HG03354 (cell line): ENCODE data around the gene EFCAB6.

Experiments used
- ATAC-seq: cut with Tn5 transposase; IDR thresholded peaks from one replicate; pipeline ENCODE4 v1.9.1; 2021; ENCODE audit warnings: mild to moderate bottlenecking; ENCODE audit not compliant: unreplicated experiment, poor library complexity, severe bottlenecking

The EFCAB6 gene

DNA sequence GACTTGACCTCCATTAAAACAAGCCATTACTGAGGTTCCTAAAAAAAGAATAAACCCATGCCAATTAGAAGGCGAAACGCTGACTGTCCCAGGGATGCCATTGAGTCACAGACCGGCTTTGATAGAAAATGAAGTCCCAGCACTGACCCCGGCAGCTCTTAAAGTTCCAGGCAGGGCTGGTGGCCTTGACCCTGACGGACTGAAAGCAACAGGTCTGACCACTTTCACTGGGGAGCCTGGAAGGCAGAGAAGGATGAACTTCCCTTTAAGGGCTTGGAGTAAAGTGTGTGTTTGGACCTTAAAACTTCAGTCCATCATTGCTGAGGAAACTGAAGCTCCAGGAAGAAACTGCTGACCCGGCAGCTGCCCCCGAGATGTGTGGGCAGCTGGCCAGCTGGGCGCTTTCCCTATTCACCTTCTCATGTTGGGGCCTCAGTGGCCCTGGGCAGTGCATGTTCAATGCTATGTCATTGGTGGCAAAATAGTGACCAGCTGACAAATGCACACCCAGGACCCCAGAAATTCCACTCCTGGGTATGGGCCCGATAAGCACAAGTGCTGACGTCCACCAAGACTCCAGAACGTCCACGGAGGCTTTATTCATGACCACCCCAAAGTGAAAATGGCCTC lies 18.9 kb upstream of the EFCAB6 start:
- no peak for ATAC-seq

GRCh38 chr22:43829904-43830851 lies 18.1 kb upstream of the EFCAB6 start:
- ATAC-seq = no peak

DNA sequence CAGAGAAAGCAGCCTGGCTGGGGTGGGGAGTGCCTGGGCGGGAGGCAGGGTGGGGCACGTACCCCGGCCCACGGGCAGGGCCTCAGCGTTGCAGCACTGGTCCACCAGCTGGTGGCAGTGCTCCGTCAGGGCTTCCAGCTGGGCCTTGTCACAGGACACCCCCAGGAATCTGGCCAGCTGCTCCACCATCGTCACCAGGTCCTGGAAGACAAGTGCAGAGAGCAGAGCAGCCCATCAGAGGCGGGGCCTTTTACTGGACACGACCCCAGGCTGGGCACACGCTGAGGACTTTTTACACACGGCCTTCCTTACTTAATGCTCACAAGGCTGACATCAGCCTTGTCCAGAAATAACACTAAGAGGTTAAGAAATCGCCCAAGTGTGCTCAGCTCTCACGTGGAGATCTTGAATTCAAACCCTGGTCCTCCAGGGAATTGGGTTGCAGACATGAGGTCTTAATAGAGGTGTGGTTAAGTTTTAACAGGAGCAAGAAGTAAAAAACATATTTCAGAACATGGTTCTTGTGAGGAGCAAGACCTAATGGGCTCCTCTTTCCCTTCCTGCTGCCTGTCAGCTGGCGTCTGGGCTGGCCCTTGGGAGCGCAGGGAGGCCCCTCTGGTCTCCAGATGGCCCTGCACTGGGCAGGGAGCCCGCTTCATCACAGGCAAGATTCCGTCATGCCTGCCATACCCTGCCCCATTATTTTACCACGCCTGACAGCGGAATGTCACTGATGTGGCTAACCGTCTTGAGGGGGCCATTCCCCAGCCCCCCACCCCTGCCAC lies 17.1 kb upstream of the EFCAB6 start:
- no peak for ATAC-seq

DNA sequence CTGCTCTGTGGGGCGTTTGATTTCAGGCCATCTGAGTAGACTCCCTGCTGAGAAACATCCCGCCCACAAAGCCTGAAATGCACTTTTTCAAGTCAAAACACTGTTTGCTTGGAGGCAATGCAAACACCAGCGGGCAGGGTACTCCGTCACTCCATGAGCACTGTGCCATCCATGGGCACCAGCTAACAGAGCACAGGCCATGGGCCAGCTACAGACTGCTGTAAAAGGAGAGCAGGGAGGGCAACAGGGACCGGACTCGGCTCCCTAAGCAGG lies 16.6 kb upstream of the EFCAB6 start:
- no peak for ATAC-seq

DNA sequence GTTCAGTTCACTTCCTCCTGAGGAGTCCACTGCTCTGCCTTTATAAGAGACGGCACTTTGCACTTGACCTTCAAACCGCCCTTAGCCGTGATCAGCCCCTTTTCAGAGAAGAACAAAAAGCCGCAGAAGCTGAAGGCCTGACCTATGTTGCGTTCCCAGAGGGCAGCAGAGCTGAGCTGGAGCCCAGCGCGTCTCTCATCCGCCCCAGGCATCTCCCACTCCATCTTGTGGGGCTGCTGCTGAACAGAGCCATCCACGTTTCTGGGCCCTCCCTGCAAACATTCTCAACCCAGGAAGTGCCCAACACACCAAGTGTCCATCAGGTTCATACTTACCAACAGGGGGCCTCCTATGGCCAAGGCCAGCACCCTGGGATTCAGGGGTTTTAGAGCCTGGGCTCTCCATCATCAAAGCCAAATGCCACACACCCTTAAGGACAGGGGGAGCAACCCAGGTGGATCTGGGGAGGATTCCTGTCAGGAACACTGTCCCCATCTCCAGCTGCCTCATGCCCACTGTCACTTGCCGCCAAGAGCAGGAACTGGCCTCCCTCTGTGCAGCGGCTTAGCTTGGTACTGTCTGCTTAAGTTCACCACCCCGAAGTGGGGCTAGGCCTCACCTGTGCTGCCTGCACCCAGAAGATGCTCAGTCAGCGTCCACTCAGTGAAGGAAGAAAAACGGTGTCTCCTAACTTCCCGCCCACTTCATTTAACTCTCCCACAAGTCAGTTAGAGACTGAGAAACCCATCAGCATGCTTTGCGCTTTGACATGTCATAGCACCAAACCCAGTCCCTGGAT lies 16.0 kb upstream of the EFCAB6 start:
- no peak for ATAC-seq

DNA sequence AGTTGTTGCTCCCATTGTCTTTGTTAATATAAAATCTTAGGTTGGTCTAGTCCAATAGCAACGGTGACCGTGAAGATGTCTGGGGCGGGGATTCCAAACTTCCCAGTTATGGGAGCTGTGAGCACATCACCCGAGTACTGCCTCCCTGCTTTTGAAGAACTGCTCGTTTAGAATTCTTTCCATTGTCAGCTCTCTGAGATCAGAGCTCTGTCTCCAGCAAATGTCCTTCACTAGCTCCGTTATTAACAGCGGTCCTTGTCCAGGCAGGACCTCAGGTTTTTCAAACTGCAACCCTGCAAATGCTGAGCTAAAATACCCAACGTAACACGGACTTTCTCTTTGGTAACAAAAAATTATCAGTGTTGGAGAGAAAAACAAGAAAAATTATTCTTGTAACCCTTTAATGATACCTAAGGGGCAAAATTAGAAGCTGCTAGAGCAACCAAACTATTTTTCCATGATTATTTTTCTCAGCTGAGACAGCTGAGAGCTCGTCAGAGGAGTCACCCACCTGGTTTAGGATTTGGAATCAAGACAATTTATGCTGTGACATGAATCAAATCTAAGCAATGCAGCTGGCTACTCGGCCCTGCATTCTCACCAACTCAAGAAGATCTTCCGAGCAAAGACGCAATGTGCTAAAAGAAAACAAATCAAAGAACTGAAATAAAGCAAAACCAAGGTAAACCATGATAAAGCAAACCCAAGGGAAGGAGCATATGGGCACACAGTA lies 15.1 kb upstream of the EFCAB6 start:
- ATAC-seq = no peak

DNA sequence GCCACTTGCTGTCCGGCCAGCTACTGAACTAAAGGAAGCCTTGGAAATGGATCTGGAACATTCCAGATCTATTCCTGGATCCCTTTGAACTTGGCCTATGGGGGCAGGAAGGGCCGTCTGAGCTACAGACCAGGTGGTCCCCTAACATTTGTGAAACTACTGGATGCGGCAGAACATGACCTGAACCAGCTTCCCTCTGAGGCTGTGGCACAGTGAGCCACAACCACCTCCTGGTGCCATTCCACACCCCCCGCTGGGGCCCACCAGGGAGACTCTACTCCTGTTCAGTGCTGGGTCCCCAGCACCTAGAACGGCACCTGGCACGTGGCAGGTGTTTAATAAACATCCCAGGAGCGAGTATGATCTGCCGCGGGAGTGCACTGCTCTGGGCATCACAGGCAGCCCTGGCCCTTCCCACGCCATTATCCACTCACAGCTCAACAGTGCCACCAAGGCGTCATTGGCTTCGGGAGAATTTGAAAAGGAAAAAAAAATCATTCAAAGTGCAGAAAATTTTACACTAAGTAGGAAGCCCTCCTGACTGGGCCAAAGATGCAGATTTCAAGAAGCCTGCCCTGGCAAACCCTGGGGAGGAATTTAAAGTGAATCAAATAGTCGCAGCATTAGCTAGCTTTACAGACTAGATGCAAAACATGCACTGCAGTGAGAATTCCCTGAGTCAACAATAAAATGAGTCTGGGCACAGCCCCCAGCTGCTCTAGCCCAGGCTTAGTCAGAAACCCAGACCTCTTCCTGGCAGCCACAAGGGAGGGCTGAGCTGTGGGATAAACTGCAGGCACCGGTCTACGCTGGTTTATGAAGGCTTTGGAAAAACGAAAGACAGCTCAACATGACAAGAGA lies 14.3 kb upstream of the EFCAB6 start:
- ATAC-seq = no peak

DNA sequence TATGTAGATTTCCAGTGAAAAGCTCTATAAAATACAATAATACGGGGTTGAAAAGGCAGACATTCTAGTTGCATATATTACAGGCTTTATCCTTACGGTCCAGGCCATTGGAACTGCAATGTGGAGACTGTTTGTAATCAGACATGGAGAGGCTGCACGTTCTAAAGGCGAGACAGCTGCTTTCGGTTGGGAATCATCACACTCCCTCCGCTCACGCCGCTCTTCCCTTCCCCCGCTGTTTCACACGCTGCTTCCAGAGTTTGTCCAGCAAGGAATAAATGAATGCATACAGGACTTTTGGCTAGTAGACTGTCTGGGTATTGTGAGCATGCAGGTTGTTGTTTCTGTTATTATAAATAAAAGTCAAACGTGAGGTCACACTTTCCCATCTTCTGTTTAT lies 13.5 kb upstream of the EFCAB6 start:
- no peak for ATAC-seq

- ATAC-seq = no peak
Measured at GRCh38 chr22:43824724-43825420, 12.8 kb upstream of the EFCAB6 start.

GRCh38 chr22:43823911-43824665 lies 12.0 kb upstream of the EFCAB6 start:
- no peak for ATAC-seq

GRCh38 chr22:43823353-43823908 lies 11.3 kb upstream of the EFCAB6 start:
- ATAC-seq = no peak

GRCh38 chr22:43821606-43822425 lies 9.7 kb upstream of the EFCAB6 start:
- no peak for ATAC-seq

DNA sequence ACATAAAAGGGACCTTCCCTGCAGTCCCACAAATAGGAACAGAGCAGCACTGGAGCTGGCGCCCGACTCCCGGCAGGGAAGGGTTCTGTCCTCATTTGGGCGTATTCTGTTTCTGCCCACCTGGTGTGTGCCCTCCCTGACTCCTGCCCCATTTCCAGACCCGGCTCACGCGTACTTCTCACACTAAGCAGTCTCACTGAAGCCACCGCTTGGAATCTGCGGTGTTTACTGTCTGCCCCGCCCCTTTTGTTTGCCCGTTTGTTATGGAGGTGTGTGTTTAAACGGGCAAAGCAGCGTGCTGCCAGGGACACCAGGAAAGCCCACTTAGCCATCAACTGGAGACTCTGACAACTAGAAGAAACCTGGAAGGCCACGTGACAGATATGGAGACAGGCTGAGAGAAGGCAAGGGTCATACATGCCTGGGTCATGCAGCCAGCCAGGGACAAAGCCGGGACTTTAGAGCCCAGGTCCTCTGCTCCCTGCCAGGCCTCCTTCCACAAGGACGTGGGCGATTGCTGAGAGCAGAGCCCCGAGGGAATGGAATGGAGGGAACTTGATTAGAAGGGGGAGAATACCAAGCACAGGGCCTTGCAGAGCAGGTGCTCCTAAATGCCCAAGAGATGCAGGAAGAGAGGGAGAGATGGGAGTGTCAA lies 8.7 kb upstream of the EFCAB6 start:
- ATAC-seq = no peak

DNA sequence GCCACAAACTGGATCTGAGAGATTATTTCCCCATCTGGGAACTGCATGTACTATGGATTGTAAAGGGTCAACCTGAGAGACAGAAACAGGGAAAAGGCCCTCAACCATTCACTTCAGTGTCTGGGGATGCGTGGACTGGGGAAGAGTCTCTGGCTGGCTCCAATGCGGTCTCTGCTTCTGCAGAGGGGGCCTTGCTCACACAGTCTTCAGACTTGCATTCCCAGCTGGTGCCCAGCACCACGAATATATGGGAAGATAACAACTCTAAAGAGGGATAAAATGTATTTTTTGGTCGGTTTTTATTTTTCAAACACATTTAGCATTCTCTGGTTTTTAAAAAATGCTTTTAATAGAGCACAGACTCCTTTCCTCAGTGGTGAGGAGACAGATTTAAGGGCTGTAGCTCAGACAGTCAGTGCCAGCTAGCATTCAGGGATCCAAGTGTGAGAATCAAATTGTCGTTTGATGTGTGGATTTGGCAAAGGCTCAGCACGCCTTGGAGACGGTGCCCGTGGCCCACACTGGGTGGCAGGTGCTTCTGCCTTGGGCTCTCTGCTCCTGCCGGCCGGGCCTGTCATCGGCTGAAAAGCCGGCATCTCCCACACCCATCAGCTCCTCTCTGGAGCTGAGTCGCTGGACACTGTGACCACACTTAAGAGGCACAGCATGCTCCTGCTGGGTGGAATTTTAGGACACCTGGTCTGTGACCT lies 8.0 kb upstream of the EFCAB6 start:
- no peak for ATAC-seq

GRCh38 chr22:43819421-43819921 lies 7.4 kb upstream of the EFCAB6 start:
- no peak for ATAC-seq
